ENCODE measurements around the gene ANKIB1. TPM values are rescaled to one million over a fixed set of nuclear protein-coding genes. Genes with fewer than 3 reads are reported as not detected.
A peak's percentile ranks its signal among the peaks of the same experiment; 100 is the strongest.

The ANKIB1 gene, protein sequence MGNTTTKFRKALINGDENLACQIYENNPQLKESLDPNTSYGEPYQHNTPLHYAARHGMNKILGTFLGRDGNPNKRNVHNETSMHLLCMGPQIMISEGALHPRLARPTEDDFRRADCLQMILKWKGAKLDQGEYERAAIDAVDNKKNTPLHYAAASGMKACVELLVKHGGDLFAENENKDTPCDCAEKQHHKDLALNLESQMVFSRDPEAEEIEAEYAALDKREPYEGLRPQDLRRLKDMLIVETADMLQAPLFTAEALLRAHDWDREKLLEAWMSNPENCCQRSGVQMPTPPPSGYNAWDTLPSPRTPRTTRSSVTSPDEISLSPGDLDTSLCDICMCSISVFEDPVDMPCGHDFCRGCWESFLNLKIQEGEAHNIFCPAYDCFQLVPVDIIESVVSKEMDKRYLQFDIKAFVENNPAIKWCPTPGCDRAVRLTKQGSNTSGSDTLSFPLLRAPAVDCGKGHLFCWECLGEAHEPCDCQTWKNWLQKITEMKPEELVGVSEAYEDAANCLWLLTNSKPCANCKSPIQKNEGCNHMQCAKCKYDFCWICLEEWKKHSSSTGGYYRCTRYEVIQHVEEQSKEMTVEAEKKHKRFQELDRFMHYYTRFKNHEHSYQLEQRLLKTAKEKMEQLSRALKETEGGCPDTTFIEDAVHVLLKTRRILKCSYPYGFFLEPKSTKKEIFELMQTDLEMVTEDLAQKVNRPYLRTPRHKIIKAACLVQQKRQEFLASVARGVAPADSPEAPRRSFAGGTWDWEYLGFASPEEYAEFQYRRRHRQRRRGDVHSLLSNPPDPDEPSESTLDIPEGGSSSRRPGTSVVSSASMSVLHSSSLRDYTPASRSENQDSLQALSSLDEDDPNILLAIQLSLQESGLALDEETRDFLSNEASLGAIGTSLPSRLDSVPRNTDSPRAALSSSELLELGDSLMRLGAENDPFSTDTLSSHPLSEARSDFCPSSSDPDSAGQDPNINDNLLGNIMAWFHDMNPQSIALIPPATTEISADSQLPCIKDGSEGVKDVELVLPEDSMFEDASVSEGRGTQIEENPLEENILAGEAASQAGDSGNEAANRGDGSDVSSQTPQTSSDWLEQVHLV
- total RNA-seq (2012; rRNA removed), result 31.5 and 34.0 TPM in 2 replicates

DNA sequence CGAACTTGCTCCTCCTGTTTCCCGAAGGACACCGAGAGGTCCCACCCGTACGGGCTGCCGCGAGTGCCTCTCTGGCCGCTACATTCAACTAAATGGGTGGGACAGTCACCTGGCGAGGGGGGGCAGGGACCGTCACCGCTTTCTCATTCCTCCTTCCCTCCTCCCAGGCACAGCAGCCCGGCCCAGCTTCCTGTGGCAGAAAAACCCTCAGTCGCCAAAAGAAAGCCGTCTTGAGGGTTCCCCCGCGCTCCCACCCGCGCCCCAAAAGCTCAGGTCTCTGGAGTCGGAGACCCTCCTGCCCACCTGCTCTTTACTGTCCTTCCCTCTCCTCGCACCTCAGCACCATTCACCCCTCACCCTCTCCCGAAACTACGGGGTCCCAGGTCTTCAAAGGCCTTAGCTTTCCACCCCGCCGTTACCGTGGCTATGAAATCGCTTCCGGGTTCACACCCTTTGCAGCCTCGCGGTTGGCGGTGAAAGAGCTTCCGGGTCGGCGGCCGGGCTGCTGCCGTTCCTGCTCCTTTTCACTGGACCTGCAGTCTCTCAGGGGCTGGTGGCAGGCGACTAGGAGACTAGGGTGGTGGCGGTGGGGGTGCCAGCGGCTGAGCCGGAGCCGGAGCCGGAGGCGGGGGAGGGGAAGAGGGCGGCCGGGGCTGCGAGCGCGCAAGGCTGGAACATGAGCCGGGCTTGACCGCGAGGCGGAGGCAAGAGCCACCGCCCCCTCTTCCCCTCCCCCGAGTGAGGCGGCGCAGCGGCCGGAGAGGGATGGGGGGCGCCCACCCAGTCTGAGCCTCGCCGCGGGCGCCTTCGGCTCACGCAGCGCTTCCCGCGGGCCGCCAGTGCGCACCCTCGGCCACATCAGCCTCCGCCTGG is at the start of gene ANKIB1, which contains the start of gene KRIT1:
Gene ANKIB1, plus strand, starts transcription at position 488 of the 873 bp plus-strand sequence. CDS start 49,005 bp downstream, outside the sequence.
Gene KRIT1, minus strand, starts transcription at position 428 of the 873 bp plus-strand sequence. CDS start 3,779 bp downstream, outside the sequence.
- peaks cover 23% of the 10 kb centered on the region for H3K4me1 ChIP-seq (ENCODE audit: control insufficient read depth, insufficient read depth, low read length)
- H3K4me3 ChIP-seq (ENCODE audit: low read length), result peak within 1 kb of the TSS; percentile 81
- peaks cover 4% of the 10 kb centered on the region for H3K36me3 ChIP-seq (ENCODE audit: insufficient read depth, low read length)
- H3K4me2 ChIP-seq (ENCODE audit: low read length), result peak within 1 kb of the TSS; percentile 96
- H3K9ac ChIP-seq (ENCODE audit: low read depth, low read length), result peak within 1 kb of the TSS; percentile 90
- no peaks in the 10 kb centered on the region for H3K27me3 ChIP-seq (ENCODE audit: control insufficient read depth, insufficient read depth, low read length)
- no peaks in the 10 kb centered on the region for H3K9me3 ChIP-seq (replicated peaks; ENCODE audit: low read length)

DNA sequence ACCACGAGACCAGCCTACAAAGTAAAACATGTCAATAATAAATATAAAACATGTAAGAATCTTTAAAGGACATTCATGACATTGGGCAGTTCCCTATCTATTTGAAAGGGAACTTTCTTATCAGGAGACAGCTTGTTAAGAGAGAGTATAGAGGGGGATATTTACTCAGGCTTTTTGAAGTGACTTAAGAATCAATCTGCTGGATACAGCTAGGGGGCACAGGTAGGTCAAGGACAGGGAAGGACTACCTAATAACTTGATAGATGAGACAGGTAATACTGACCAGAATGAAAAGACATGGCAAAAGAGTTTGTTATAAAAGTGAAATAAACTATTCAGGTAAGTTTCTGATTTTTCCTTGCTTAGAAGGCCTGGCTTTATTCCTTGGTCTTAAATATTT is 45.0 kb upstream of the ANKIB1 start:
- H3K36me3 ChIP-seq (ENCODE audit: insufficient read depth, low read length), result peaks cover 50% of the 10 kb centered on the region

DNA sequence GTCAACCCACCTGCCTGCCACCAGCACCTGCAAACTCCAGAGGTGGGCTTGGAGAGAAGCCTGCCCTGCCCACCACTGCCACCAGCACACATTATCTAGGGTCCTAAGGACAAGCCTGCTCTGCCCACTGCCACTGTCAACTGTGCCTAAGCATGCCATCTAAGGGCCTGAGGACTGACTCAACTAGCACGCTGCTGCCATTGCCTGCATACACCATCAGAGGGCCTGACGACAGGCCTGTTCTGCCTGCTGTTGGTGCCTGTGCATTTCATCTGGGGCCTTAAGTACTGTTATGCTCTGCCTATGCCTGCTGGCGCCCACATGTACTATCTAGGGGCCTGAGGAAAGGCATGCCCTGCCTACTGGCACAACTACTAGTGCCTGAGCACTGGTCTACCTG is 39.8 kb upstream of the ANKIB1 start:
- Histone ChIP-seq H3K9ac (ENCODE audit: low read depth, low read length) (no peak overlapping the region), H3K36me3 (ENCODE audit: insufficient read depth, low read length) (peaks cover 57% of the 10 kb centered on the region), H3K4me1 (ENCODE audit: control insufficient read depth, insufficient read depth, low read length) (no peaks in the 10 kb centered on the region), H3K27me3 (ENCODE audit: control insufficient read depth, insufficient read depth, low read length) (no peaks in the 10 kb centered on the region), H3K4me2 (ENCODE audit: low read length) (no peak overlapping the region), H3K9me3 (replicated peaks; ENCODE audit: low read length) (no peaks in the 10 kb centered on the region), H3K4me3 (ENCODE audit: low read length) (no peak overlapping the region)

More for the DNA sequence above, 45.0 kb upstream of the ANKIB1 start:
- Histone ChIP-seq H3K9me3 (replicated peaks; ENCODE audit: low read length) (no peaks in the 10 kb centered on the region), H3K9ac (ENCODE audit: low read depth, low read length) (no peak overlapping the region), H3K4me3 (ENCODE audit: low read length) (no peak overlapping the region), H3K4me1 (ENCODE audit: control insufficient read depth, insufficient read depth, low read length) (no peaks in the 10 kb centered on the region), H3K4me2 (ENCODE audit: low read length) (no peak overlapping the region), H3K27me3 (ENCODE audit: control insufficient read depth, insufficient read depth, low read length) (no peaks in the 10 kb centered on the region)

DNA sequence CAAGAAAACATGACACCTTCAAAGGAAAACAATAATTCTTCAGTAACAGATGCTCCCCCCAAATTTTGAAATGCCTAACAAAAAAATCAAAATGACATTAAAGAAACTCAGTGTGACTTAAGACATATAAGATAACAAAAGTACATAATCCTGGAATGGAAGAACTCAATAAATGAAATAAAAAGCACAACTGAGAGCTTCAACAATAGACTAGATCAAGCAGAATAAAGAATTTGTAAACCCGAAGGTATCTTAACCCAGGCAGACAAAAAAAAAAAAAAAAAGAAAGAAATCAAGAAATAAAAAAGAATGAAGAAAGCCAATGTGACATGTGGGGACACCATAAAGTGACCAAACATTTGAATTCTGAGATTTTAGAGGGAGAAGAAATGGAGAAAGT is 39.1 kb upstream of the ANKIB1 start:
- Histone ChIP-seq H3K4me3 (ENCODE audit: low read length) (no peak overlapping the region), H3K36me3 (ENCODE audit: insufficient read depth, low read length) (peaks cover 61% of the 10 kb centered on the region), H3K9ac (ENCODE audit: low read depth, low read length) (no peak overlapping the region), H3K27me3 (ENCODE audit: control insufficient read depth, insufficient read depth, low read length) (no peaks in the 10 kb centered on the region), H3K4me2 (ENCODE audit: low read length) (no peak overlapping the region), H3K9me3 (replicated peaks; ENCODE audit: low read length) (no peaks in the 10 kb centered on the region), H3K4me1 (ENCODE audit: control insufficient read depth, insufficient read depth, low read length) (no peaks in the 10 kb centered on the region)

DNA sequence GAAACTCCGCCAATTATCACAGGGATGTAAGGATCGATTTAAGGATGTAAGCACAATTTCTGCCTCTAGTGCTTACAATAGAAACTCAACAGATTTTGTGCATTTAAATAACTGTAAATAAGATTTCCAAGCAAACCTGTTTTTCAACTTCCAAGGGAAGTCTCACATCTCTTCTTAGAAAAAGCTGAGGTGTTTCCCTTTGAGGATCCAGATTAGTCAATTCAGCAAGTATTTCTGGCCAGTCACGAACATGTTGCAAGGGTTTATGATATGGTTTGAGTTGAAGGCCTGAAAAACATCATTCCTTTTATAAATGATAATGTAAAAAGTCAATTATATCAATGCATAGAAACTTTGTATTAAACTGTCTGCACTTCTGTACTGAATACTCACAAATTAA is 24.0 kb upstream of the ANKIB1 start:
- H3K36me3 ChIP-seq (ENCODE audit: insufficient read depth, low read length), result peaks cover 70% of the 10 kb centered on the region
- H3K4me3 ChIP-seq (ENCODE audit: low read length), result no peak overlapping the region
- H3K4me1 ChIP-seq (ENCODE audit: control insufficient read depth, insufficient read depth, low read length), result no peaks in the 10 kb centered on the region
- H3K27me3 ChIP-seq (ENCODE audit: control insufficient read depth, insufficient read depth, low read length), result no peaks in the 10 kb centered on the region
- no peak overlapping the region for H3K9ac ChIP-seq (ENCODE audit: low read depth, low read length)
- H3K9me3 ChIP-seq (replicated peaks; ENCODE audit: low read length), result no peaks in the 10 kb centered on the region
- no peak overlapping the region for H3K4me2 ChIP-seq (ENCODE audit: low read length)

DNA sequence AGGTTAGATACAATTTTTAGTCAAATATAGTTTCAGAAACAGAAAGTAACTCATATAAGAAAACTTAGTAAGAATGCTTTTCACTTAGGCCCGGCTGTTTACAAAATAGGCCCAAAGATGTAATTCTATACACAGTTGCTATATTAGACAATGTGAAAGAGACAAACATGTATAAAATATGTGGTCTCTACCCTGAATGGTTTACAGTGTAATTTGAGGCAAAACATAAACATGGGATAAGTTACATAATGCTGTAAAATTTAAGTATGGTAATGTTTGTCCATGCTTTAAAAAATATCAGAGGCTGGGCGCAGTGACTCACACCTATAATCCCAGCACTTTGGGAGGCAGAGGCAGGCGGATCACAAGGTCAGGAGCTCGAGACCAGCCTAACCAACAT is 18.8 kb upstream of the ANKIB1 start:
- Histone ChIP-seq H3K4me3 (ENCODE audit: low read length) (no peak overlapping the region), H3K4me1 (ENCODE audit: control insufficient read depth, insufficient read depth, low read length) (no peaks in the 10 kb centered on the region), H3K27me3 (ENCODE audit: control insufficient read depth, insufficient read depth, low read length) (no peaks in the 10 kb centered on the region), H3K9me3 (replicated peaks; ENCODE audit: low read length) (peaks cover 3% of the 10 kb centered on the region), H3K4me2 (ENCODE audit: low read length) (no peak overlapping the region), H3K36me3 (ENCODE audit: insufficient read depth, low read length) (peaks cover 54% of the 10 kb centered on the region), H3K9ac (ENCODE audit: low read depth, low read length) (no peak overlapping the region)

DNA sequence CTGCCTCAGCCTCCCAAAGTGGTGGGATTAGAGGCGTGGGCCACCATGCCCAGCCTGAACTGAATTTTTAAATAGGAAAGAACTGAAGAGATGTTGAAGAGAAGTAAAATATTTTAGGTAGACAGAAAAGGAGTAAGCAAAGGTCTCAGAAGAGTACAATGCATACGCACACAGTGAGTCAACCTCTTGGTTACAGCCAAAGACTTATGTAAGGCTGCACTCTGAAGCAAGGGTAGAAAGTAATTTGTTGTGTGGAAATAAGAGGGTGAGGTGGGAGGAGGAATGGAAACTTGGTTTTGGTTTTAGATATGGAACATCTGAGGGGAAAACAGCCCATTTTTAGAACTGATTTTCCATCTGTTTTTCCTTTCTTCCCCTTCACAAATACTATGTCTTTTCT is 17.7 kb upstream of the ANKIB1 start:
- Histone ChIP-seq H3K4me2 (ENCODE audit: low read length) (no peak overlapping the region), H3K4me1 (ENCODE audit: control insufficient read depth, insufficient read depth, low read length) (no peaks in the 10 kb centered on the region), H3K9ac (ENCODE audit: low read depth, low read length) (no peak overlapping the region), H3K27me3 (ENCODE audit: control insufficient read depth, insufficient read depth, low read length) (no peaks in the 10 kb centered on the region), H3K9me3 (replicated peaks; ENCODE audit: low read length) (peaks cover 3% of the 10 kb centered on the region), H3K36me3 (ENCODE audit: insufficient read depth, low read length) (peaks cover 45% of the 10 kb centered on the region), H3K4me3 (ENCODE audit: low read length) (no peak overlapping the region)

DNA sequence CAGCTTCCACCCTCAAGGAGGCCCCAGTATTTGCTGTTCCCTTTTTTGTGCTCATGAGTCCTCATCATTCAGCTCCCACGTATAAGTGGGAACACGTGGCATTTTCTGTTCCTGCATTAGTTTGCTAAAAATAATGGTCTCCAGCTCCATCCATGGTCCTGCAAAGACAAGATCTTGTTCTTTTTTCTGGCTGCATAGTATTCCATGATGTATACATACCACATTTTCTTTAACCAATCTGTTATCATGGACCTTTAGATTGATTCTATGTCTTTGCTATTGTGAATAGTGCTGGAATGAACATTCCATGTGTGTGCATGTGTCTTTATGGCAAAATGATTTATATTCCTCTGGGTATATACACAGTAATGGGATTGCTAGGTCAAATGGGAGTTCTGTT is 17.0 kb upstream of the ANKIB1 start:
- peaks cover 3% of the 10 kb centered on the region for H3K9me3 ChIP-seq (replicated peaks; ENCODE audit: low read length)
- H3K4me3 ChIP-seq (ENCODE audit: low read length), result no peak overlapping the region
- no peak overlapping the region for H3K4me2 ChIP-seq (ENCODE audit: low read length)
- peaks cover 43% of the 10 kb centered on the region for H3K36me3 ChIP-seq (ENCODE audit: insufficient read depth, low read length)
- H3K27me3 ChIP-seq (ENCODE audit: control insufficient read depth, insufficient read depth, low read length), result no peaks in the 10 kb centered on the region
- no peak overlapping the region for H3K9ac ChIP-seq (ENCODE audit: low read depth, low read length)
- no peaks in the 10 kb centered on the region for H3K4me1 ChIP-seq (ENCODE audit: control insufficient read depth, insufficient read depth, low read length)

DNA sequence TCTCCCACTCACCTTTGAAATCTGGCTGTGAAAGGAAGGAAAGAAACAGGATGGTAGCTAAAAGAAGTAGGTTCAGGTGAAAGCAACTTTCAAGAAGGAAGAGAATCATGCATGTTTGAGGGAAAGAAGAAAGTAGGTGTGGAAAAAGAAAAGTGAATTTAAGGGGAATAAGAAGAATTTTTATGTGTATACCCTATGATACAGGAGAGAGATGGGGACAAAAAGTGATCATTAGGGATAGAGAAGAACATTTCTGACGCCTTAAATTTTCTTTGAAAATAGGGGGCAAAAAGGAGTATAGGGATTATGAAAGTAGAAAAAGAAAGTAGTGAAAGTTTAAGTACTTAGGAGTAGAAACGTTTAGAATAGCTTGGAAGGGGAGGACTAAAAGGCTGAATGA is 15.2 kb upstream of the ANKIB1 start:
- Histone ChIP-seq H3K4me2 (ENCODE audit: low read length) (no peak overlapping the region), H3K36me3 (ENCODE audit: insufficient read depth, low read length) (peaks cover 44% of the 10 kb centered on the region), H3K9me3 (replicated peaks; ENCODE audit: low read length) (peaks cover 3% of the 10 kb centered on the region)

DNA sequence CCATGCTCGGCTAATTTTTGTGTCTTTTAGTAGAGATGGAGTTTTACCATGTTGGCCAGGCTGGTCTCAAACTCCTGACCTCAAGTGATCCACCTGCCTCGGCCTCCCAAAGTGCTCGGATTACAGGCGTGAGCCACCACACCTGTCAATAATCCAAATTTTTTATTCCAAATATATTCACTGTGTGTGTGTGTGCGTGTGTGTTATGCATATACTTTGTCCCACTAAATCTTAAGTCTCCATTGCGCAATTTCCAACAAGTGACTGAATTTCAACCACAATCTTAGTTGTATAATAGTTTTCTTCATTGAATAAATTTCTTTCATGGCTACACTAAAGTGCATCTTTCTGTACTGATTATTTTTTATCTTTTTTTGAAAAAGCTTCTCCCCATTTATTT is 2.8 kb upstream of the ANKIB1 start:
- Histone ChIP-seq H3K4me1 (ENCODE audit: control insufficient read depth, insufficient read depth, low read length) (peaks cover 18% of the 10 kb centered on the region), H3K4me3 (ENCODE audit: low read length) (no peak overlapping the region), H3K4me2 (ENCODE audit: low read length) (no peak overlapping the region), H3K36me3 (ENCODE audit: insufficient read depth, low read length) (peaks cover 21% of the 10 kb centered on the region), H3K27me3 (ENCODE audit: control insufficient read depth, insufficient read depth, low read length) (no peaks in the 10 kb centered on the region), H3K9ac (ENCODE audit: low read depth, low read length) (no peak overlapping the region), H3K9me3 (replicated peaks; ENCODE audit: low read length) (no peaks in the 10 kb centered on the region)

More for the DNA sequence above, 15.2 kb upstream of the ANKIB1 start:
- no peaks in the 10 kb centered on the region for H3K4me1 ChIP-seq (ENCODE audit: control insufficient read depth, insufficient read depth, low read length)
- H3K4me3 ChIP-seq (ENCODE audit: low read length), result no peak overlapping the region
- H3K27me3 ChIP-seq (ENCODE audit: control insufficient read depth, insufficient read depth, low read length), result no peaks in the 10 kb centered on the region
- H3K9ac ChIP-seq (ENCODE audit: low read depth, low read length), result no peak overlapping the region

Measured in skeletal muscle satellite cell (primary cell).